Ramos (cell line): ENCODE measurements around the gene TANK.

Experiments used
- in situ Hi-C: fragments of 300-500 bp; cut with MboI; formaldehyde crosslinking; loops from one replicate; pipeline ENCODE4 v1.14.3; 2022; ENCODE audit warnings: low sequenced_read_pairs; ENCODE audit not compliant: unreplicated experiment

TANK gene

DNA sequence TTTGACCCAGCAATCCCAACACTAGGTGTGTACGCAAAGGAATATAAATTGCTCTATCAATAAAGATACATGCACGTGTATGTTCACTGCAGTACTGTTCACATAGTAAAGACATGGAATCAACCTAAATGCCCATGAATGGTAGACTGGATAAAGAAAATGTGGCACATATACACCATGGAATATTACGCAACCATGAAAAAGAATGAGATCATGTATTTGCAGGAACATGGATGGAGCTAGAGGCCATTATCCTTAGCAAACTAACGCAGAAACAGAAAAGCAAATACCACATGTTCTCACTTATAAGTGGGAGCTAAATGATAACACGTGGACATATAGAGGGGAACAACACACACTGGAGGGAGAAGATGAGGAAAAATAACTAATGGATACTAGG lies 27.8 kb upstream of the TANK start:
- in situ Hi-C loops, result loop anchor here (25.0 kb wide), 1 partner anchor 705 kb away; no protein-coding TSS in a partner anchor

DNA sequence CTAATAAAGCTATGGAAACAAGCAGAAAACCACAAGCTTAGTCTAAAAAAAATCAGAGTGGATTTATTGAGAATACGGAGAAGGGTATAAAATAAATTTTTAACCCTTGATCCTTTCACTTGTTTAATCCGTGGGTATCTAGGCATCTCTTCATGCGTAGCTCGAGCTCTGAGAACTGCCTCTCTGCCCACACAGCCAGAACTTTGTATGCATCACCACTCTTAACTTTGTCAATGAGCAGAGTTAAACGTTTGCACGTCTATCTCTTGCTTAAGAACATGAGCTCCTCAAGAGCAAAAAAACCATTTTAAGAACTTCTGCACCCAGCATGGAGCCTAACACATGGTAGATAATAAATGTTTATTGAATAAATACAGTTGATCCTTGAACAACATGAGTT lies 26.9 kb upstream of the TANK start:
- in situ Hi-C loops, result loop anchor here (25.0 kb wide), 1 partner anchor 704 kb away; no protein-coding TSS in a partner anchor

DNA sequence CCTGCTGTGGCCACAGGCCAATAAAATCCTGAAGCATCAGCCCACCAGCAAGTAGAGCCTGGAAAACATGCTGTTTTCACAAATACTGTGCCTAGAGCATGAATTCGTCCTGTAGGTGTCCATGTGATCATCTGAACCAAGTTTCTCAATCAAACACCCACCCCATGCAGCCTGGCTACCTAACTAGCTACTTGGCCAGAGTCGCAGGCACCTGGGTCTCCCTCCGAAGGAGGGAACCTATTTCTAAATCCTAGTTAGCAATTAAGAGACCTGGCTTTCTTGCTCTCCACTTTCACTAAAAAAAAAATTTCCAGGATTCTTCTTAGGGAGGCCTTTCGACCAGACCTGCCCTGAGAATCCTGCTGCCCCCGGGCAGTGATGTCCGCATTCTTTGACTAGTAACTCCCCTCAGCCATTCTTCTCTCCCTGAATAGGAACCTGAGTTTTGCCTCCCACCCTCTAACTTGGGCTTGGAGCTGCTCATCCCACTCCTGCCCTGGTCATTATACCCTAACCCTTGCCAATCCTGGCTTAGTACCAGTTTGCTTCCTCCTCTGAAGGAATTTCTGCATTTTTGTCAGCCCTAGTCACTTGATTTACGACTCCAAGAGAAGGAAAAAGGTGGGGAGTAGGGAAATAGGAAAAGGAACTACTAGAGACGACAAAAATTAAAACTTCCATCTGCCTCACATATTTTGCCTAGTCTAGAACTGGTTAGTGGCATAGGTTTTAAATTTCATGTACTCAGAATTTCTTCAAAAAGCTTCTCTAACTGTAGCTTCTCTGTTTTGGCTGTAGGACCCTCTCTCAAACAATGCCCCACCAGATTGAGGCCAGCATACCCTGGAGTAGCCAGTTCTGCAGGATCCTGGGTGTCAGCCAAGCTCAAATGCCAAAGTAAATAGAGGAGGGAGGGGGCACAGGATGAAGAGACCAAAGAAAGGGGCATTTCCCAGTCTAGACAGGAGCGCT lies 25.4 kb upstream of the TANK start:
- in situ Hi-C loops, result loop anchor here (25.0 kb wide), 1 partner anchor 702 kb away; no protein-coding TSS in a partner anchor

DNA sequence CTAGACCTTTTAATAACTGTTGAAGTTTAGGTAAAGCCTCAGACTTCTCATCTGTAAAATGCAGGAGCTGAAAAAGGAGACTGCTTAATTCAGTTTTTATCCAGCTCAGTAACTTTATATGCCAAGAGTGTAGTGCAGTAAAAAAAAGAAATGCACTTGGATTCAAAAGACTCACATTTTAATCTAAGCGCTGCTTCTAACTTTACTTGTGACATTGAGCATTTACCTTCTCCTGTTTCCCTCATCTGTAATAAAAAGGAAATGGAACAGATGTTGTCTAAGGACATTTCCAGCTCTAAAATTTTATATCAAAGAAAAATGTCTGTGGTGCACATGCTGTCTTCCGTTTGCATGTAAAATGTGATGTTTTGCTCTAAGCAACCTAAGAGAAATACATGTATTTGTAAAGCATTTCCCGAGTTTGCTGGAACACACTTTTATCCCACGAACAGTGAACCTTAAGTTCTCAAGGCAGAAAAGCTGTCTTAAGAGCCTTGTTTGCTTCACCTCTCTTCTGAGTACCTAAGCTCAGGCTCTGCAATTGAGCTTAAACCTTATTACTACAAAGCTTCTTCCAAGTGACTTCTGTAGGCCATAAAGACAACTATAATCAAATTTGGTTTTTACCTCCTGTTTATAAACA lies 24.2 kb upstream of the TANK start:
- in situ Hi-C loops, result loop anchor here (25.0 kb wide), 1 partner anchor 701 kb away; no protein-coding TSS in a partner anchor

DNA sequence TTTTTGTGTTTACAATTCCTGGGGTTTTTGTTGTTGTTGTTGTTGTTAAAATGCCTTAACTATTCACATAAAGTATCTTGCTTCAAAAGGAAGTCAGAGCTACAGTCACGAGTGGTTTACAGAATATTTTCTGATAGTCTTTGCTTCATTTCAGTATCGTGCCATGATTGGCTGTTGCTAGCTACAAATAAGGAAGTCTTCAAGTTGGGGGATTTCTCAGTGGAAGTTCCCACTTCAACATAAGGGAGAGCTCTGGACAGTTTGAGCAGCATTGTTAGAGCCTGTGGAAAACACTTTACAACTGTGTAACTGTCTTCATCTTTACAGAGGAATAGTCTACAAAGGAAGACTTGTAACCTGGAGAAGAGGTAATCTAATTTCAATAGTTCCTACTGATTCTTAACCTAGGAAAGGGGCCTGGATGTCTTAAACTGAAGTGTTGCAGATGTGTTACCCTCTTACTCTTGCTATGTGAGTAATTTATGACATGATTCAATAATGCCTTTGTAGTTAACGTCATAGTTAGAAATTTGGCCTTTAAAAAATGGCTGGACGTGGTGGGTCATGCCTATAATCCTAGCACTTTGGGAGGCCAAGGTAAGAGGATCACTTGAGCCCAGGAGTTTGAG lies 23.4 kb upstream of the TANK start:
- in situ Hi-C loops, result loop anchor here (25.0 kb wide), 1 partner anchor 700 kb away; no protein-coding TSS in a partner anchor

DNA sequence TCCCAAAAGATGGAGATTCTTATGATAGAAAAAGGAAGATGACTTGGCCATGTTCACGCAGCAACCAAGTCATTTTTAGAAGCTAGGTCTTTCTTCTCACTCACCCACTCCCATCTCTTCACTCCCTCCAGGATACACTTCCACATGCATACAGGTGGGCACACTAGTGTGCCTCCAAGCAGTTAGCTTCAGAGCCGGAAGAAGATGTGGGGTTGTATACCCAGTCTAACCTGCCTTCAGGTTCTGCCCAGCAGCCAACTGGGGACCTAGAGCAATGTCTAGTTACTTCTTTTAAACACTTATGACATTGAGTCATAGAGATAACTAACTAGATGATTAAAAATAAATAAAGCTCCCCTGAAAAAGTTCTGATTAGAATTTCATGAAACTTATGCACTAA lies 21.8 kb upstream of the TANK start:
- in situ Hi-C loops, result loop anchor here (25.0 kb wide), 1 partner anchor 699 kb away; no protein-coding TSS in a partner anchor

DNA sequence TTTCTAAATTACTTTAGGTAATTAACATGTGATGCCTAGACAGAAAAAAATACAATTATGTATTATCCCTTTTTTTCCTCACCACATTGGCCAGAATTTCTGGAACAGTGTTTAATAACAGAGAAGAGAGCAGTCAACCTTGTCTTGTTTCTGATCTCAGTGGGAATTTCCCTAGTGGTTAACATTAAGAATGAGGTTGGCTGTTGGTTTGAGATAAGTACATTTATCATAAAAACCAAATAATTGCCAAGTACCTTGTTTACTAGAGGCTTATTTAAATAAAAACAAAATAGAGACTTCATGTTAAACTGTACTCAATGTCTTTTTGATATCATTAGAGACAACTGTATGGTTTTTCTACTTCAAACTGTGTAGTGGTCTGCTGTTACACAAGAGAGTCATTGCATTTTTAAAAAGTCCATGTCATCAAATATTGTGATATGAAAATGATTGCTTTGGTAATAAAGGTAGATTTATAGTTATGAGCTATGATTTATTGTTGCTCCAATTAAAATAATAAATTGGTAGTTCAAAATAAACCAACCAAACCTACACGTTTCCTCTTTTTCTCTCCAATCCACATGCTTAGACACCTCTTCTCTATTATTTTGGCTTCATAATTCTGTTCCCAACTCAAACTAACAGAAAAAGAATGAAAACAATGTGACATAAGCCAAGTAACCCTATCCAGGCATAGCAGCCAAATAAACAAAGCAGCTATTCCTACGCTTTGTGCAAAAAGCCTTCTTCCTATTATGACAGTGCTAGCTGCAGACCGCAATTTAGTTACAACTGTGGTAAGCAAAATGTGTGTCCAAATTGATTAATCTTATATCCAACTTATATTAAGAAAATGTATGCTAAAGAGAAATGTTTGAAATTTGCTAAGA lies 20.9 kb upstream of the TANK start:
- in situ Hi-C loops, result loop anchor here (25.0 kb wide), 1 partner anchor 698 kb away; no protein-coding TSS in a partner anchor

DNA sequence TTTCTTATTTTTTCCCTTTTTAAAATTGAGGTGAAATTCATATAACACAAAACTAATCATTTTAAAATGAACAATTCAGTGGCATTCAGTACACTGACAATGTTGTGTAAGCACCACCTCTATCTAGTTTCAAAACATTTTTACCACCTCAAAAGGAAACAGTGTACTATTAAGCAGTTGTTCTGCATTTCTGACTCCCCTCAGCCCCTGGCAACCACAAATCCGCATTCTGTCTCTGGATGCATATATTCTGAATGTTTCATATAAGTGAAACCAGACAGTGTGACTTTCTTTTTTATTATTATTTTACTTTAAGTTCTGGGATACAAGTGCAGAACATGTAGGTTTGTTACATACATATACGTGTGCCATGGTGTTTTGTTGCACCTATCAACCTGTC lies 19.2 kb upstream of the TANK start:
- in situ Hi-C loops, result loop anchor here (25.0 kb wide), 1 partner anchor 696 kb away; no protein-coding TSS in a partner anchor

DNA sequence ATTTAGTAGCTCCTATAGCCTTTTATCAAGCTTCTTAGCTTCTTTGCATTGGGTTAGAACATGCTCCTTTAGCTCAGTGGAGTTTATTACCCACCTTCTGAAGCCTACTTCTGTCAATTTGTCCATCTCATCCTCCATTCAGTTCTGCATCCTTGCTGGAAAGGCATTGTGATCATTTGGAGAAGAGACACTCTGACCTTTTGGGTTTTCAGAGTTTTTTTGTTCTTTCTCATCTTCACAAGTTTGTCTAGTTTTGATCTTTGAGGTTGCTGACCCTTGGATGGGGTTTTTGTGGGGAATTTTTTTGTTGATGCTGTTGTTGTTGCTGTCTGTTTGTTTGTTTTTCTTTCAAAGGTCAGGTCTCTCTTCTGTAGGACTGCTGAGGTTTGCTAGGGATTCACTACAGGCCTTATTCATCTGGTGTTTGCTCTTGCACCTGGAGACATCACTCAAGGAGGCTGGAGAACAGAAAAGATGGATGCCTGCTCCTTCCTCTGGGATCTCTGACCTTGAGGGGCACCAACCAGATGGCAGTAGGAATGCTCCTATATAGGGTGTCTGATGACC lies 13.9 kb upstream of the TANK start:
- in situ Hi-C loops, result loop anchor here (25.0 kb wide), 1 partner anchor 691 kb away; no protein-coding TSS in a partner anchor

DNA sequence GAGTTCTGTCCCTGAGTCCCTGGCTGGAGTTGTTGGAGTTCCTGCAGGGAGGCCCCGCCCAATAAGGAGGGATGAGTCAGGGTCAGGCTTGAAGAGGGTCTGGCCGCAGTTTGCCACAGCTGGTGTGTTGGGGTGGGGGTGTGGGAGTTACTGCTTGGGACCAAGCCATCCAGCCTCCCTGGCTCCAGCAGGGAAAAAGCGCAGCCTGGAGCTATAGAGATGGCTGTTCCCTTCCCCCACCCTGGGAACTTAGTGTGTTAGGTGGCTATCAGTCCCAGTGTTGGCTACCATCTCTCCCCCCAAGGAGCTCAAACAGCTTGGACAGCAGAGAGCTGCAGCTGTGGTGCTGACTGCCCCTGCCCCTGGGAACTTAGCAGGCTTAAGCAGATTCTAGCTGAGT lies 13.2 kb upstream of the TANK start:
- in situ Hi-C loops, result loop anchor here (25.0 kb wide), 1 partner anchor 690 kb away; no protein-coding TSS in a partner anchor

DNA sequence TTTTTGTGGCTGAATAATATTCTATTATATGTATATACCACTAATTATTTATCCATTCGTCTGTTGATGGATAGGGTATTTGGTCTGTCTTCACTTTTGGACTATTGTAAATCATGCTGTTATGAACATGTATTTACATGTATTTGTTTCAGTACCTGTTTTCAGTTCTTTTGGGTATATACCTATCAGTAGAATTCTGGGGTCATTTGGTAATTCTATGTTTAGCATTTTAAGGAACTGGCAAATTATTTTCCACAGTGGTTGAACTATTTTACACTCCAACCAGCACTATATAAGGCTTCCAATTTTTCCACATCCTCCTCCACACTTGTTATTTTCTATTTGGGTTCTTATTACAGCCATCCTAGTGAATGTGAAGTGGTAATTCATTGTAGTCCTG lies 12.4 kb upstream of the TANK start:
- in situ Hi-C loops, result loop anchor here (25.0 kb wide), 1 partner anchor 689 kb away; no protein-coding TSS in a partner anchor

DNA sequence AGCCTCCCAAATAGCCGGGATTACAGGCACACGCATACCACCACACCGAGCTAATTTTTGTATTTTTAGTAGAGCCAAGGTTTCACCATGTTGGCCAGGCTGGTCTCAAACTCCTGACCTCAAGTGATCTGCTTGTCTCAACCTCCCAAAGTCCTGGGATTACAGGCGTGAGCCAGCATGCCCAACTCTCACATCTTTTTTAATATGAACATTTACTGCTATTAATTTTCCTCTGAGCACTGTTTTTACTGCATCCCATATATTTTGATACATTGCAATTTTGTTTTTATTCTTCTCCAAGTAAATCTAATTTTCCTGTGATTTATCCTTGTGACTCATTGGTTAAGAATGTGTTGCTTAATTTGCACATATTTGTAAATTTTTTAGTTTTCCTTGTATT lies 9.5 kb upstream of the TANK start:
- in situ Hi-C loops, result no loop called here

DNA sequence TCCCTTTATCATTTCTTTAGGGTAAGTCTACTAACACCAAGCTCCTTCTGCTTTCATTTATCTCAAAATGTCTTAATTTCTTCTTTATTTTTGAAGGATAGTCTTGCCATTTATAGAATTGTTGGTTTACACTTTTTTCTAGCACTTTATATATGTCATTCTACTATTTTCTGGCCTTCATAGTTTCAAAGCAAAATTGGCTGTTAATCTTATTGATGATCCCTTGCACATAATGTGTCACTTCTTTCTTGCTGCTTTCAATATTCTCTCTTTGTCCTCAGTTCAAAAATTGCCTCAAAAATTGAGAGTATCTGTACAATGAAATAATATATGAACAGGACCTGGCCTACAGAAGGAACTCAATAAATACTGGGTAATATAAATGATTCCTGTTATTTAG lies 7.9 kb upstream of the TANK start:
- in situ Hi-C loops, result no loop called here

DNA sequence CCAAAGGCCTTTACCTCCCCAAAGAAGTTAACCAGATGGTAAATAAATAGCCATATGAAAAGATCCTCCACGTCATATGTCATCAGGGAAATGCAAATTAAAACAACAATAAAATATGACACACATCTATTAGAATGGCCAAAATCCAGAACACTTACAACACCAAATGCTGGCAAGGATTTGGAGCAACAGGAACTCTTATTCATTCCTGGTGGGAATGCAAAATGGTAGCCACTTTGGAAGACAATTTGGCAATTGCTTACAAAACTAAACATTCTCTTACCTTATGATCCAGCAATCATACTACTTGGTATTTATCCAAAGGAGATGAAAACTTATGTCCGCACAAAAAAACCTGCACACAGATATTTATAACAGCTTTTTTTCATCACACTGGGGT lies 1.3 kb upstream of the TANK start:
- in situ Hi-C loops, result no loop called here

DNA sequence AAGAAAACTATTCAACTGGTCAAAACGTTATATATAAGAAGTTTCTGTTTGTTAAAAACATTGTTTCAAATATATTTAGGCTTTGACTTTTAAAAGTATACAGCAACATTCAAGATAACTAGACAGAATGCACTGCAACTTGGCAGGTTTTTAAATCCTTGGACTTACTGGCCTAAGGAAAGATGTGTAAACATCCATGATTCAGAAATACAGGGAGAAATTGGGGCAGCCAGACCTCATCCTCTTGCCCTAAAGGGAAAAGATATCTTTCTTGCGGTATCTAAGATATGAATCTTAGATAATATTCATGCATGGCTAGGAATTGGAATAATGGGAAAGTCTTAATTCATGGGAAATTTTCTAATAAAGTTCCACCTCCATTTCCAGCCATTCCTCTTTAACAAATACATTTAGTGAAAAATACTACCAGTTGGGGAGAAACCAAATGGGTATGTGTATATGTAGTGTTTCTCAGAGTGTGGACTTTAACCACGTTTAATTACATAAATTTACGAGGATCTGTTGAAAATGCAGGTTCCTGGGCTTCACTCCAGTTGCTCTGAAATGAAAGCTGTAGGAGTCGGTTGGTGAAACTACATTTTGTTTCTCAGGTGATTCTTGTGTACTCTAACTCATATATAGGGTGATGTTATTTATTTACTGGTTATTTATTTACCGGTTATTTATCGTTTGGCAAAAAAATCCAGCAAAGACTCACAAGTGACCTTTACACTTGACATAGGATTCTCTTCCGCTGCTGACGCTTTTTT lies 587 bp upstream of the TANK start:
- in situ Hi-C loops, result no loop called here

DNA sequence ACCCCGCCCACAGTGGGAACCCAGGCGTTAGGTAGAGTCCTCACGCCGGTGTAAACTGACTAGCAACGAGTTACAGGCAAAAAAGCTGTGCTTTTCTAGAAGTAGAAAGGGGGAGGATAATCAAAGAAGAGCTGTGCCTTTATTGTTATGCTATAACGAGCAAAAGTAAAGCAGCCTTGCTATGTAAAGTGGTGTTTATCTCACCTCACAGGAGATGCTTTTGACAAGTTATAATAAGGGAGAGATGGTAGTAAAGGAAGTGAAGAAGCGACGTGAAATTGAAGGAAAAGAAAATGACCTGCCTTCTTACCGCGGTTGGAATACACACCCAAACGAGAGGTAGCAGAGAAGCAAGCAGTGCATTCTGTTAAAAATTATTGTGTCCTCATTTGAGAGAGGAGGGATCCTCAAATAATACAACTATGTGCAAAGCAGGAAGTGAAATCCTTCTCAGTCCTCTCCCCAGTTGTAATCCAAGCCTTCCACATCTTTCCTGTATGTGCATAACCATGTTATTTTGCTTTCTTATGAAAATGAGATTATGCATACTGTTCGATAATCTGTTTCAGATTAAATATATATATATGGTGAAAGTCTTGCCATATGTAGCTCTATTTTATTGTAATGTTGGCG lies 962 bp downstream of the TANK start:
- in situ Hi-C loops, result no loop called here

DNA sequence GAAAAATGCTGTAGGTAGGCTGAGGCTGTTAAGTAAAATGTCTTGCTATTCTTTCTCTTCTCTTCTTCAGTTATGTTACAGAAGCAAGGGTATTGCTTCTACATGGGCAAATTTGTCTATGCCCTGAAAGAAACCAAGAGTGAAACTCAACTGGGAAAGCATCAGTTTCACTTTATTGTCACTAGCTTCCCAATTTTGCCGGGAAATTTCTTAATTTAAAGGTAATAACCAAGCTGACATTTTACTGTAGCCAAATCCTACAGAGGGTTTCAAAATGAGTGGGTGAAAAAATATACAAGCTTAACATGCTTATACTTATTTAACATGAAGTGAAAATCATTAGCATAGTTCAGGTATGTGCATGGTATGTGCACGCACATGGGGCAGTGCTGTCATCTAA lies 3.2 kb downstream of the TANK start:
- in situ Hi-C loops, result no loop called here

DNA sequence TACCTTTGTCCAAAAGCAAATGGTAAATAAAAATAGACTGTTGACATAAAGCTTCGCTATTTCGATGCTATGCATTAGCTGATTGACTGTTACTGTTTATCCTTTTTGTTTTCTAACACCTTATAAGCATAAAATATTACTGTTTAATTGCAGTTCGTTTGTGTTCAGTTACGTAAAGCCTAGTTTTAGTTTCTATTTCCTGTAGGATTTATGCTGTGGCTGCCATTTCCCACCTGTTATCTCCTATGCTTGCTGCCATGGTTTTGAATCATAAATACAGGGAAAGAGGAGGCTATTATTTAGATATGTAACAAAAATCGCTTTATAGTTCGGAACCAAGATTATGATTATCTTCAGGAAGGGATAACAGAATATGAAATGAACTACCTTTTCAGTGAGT lies 3.9 kb downstream of the TANK start:
- in situ Hi-C loops, result no loop called here
